PC-3 (cell line): Measurements from ENCODE around the gene LPCAT4. TPM values are rescaled to one million over a fixed set of nuclear protein-coding genes. Genes with fewer than 3 reads are reported as not detected.

Source experiments
- ATAC-seq: fragments of 200-7000 bp; cut with Tn5 transposase; 2 replicates; pipeline ENCODE4 v1.9.1; 2020; ENCODE audit warnings: mild to moderate bottlenecking, moderate library complexity
- BruUV-seq: library from RNA; stranded (reverse); fragments of 400-500 nt; replicated peaks from 2 replicates; lab custom pipeline; 2021; lab: Mats Ljungman, UMichigan
- CTCF ChIA-PET: fragments of 300-600 bp; sonication (Branson Sonifier 250); formaldehyde crosslinking; loops from one replicate; lab custom pipeline; 2022; ENCODE audit warnings: antibody characterized with exemption; lab: Charles Lee
- POLR2A ChIA-PET: fragments of 300-600 bp; sonication (Branson Sonifier 250); formaldehyde crosslinking; loops from one replicate; lab custom pipeline; 2022; ENCODE audit warnings: antibody characterized with exemption; ENCODE audit not compliant: unreplicated experiment; lab: Charles Lee
- DNase-seq: peaks from one replicate; pipeline ENCODE4 v3.0.0-alpha.2; 2015
- H2AFZ ChIP-seq: fragments of 300-600 bp; sonication (generic); 2 replicates; pipeline ENCODE4 v1.6.0; 2016; ENCODE audit warnings: antibody characterized with exemption, low read length
- H3F3A ChIP-seq: fragments of 300-600 bp; sonication (generic); one replicate; pipeline ENCODE4 v1.6.0; 2017; ENCODE audit warnings: antibody characterized with exemption, low read length, control low read depth, mild to moderate bottlenecking; ENCODE audit not compliant: unreplicated experiment
- H3K27ac ChIP-seq: fragments of 300-600 bp; sonication (generic); 2 replicates; pipeline ENCODE4 v1.5.1; 2016; ENCODE audit warnings: mild to moderate bottlenecking, low read length
- H3K27me3 ChIP-seq: fragments of 300-600 bp; sonication (generic); 2 replicates; pipeline ENCODE4 v1.6.1; 2016; ENCODE audit warnings: low read length, mixed read lengths
- H3K36me3 ChIP-seq: fragments of 300-600 bp; sonication (generic); 2 replicates; pipeline ENCODE4 v1.6.1; 2016; ENCODE audit warnings: low read depth, mixed run types, low read length, mixed read lengths
- H3K4me1 ChIP-seq: fragments of 300-600 bp; sonication (generic); 2 replicates; pipeline ENCODE4 v1.5.1; 2016; ENCODE audit warnings: low read length; ENCODE audit not compliant: insufficient read depth
- H3K4me2 ChIP-seq: fragments of 300-600 bp; sonication (generic); 2 replicates; pipeline ENCODE4 v1.6.0; 2016; ENCODE audit warnings: low read length
- H3K4me3 ChIP-seq: fragments of 300-600 bp; sonication (generic); 2 replicates; pipeline ENCODE4 v1.5.1; 2016; ENCODE audit warnings: mild to moderate bottlenecking, low read length, mixed read lengths
- H3K79me2 ChIP-seq: fragments of 300-600 bp; sonication (generic); 2 replicates; pipeline ENCODE4 v1.6.1; 2017; ENCODE audit warnings: low read length, mixed read lengths
- H3K9ac ChIP-seq: fragments of 300-600 bp; sonication (generic); 2 replicates; pipeline ENCODE4 v1.6.0; 2016; ENCODE audit warnings: mild to moderate bottlenecking, low read length
- H3K9me2 ChIP-seq: fragments of 300-600 bp; sonication (generic); replicated peaks from 2 replicates; pipeline ENCODE4 v1.6.1; 2016; ENCODE audit warnings: mixed run types, low read length, mixed read lengths
- H3K9me3 ChIP-seq: fragments of 300-600 bp; sonication (generic); 2 replicates; pipeline ENCODE4 v1.6.1; 2016; ENCODE audit warnings: low read length, mixed read lengths
- H4K20me1 ChIP-seq: fragments of 300-600 bp; sonication (generic); 2 replicates; pipeline ENCODE4 v1.6.1; 2016; ENCODE audit warnings: low read length, mixed read lengths
- EZH2 ChIP-seq: fragments of 300-600 bp; sonication (generic); IDR thresholded peaks from one replicate; pipeline ENCODE4 v1.6.1; 2017; ENCODE audit warnings: antibody characterized with exemption, mild to moderate bottlenecking, low read length; ENCODE audit not compliant: unreplicated experiment
- EZH2phosphoT487 ChIP-seq: fragments of 300-600 bp; sonication (generic); IDR thresholded peaks from 2 replicates; pipeline ENCODE4 v1.6.1; 2018; ENCODE audit warnings: mild to moderate bottlenecking, antibody characterized with exemption, low read length, borderline replicate concordance
- intact Hi-C: fragments of 100-400 bp; cut with micrococcal nuclease; formaldehyde crosslinking; loops from 2 replicates; pipeline ENCODE4 v1.9.0; 2023
- total RNA-seq: library from RNA; depleted of rRNA; stranded (reverse); fragments of >200 nt; gene quantifications from 2 replicates; pipeline ENCODE4 v1.2.3, GENCODE V29; 2014
- TF ChIP-seq, protein P1 (sequence below): fragments of 300-600 bp; sonication (generic); conservative IDR thresholded peaks from 2 replicates; pipeline ENCODE4 v1.5.1; 2017; ENCODE audit warnings: antibody characterized with exemption, low read depth, mild to moderate bottlenecking, low read length

The LPCAT4 gene
- total RNA-seq, 1 experiment from 2014 or later, result 37.0 TPM

DNA sequence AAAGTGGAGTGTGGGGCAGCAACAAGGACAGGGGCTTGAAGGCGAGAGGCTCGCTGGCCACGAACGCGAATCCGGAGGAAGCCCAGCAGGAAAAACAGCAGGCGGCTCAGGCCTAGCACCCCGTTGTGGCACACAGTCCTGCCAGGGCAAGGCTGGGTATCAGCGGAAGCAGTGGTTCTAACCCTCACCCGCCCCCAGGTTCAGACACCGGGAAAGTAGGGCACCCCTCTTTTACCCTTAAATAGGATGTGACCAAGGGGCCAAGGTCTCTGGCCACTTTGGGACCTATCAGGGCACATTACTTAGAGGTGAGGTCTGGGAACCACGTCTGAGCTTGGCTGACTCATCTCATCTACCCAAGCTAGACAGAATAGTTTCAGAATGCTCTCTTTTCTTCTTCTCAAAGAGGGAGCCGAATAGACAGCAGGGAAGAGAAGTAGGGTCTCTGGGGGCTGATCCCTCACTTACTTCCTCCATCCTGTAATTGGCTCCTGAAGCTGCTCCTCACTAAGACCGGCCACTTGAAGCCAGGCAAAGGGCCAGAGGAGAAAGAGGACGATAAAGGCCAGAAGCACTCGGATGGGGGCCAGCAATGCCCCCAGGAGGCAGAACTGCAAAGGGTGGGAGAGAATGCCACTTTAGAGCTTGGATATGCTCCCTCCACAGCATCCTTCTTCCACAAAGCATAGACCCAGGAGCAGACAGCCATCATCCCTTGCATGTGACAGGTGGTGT lies 1.7 kb downstream of the LPCAT4 start:
- H3K4me2 ChIP-seq, result peak overlapping the region; percentile 95
- ATAC-seq (no peak), DNase-seq (no peak)
- H4K20me1 ChIP-seq, result peaks cover 14% of the 10 kb centered on the region; the same call in 1 of the 2 replicates
- H3K9me2 ChIP-seq, result no peaks in the 10 kb centered on the region
- H3K79me2 ChIP-seq, result peaks cover 41% of the 10 kb centered on the region
- peak overlapping the region; percentile 99; the same call in 1 of the 2 replicates for H3K27ac ChIP-seq
- no TSS peak for BruUV-seq
- peak overlapping the region; percentile 100 for H3K4me3 ChIP-seq
- TF ChIP-seq EZH2phosphoT487, result no peak
- no peak for TF ChIP-seq EZH2
- CTCF ChIA-PET, result no interaction called here
- H3K27me3 ChIP-seq, result no peaks in the 10 kb centered on the region
- H3K9me3 ChIP-seq, result no peaks in the 10 kb centered on the region
- H2AFZ ChIP-seq, result no peak overlapping the region
- H3K4me1 ChIP-seq, result peaks cover 56% of the 10 kb centered on the region
- intact Hi-C loops, result no loop called here
- H3K36me3 ChIP-seq, result peaks cover 22% of the 10 kb centered on the region
- no peaks in the 10 kb centered on the region for H3F3A ChIP-seq
- peak overlapping the region; percentile 98; the same call in 1 of the 2 replicates for H3K9ac ChIP-seq
- POLR2A ChIA-PET, result no interaction called here

- Histone ChIP-seq H3K27me3 (no peaks in the 10 kb centered on the region), H3K4me1 (peaks cover 63% of the 10 kb centered on the region), H3K9me3 (no peaks in the 10 kb centered on the region), H3K79me2 (peaks cover 41% of the 10 kb centered on the region), H3K27ac (no peak overlapping the region), H3K36me3 (peaks cover 32% of the 10 kb centered on the region), H3K4me2 (no peak overlapping the region), H2AFZ (no peak overlapping the region), H4K20me1 (peaks cover 23% of the 10 kb centered on the region; the same call in 1 of the 2 replicates), H3K4me3 (no peak overlapping the region), H3K9me2 (no peaks in the 10 kb centered on the region), H3F3A (no peaks in the 10 kb centered on the region), H3K9ac (no peak overlapping the region)
- ChIA-PET CTCF (no interaction called here), POLR2A (no interaction called here)
- ATAC-seq (no peak), DNase-seq (no peak)
- intact Hi-C loops, result no loop called here
- TF ChIP-seq EZH2phosphoT487 (no peak), EZH2 (no peak)
- TF ChIP-seq, protein P1, sequence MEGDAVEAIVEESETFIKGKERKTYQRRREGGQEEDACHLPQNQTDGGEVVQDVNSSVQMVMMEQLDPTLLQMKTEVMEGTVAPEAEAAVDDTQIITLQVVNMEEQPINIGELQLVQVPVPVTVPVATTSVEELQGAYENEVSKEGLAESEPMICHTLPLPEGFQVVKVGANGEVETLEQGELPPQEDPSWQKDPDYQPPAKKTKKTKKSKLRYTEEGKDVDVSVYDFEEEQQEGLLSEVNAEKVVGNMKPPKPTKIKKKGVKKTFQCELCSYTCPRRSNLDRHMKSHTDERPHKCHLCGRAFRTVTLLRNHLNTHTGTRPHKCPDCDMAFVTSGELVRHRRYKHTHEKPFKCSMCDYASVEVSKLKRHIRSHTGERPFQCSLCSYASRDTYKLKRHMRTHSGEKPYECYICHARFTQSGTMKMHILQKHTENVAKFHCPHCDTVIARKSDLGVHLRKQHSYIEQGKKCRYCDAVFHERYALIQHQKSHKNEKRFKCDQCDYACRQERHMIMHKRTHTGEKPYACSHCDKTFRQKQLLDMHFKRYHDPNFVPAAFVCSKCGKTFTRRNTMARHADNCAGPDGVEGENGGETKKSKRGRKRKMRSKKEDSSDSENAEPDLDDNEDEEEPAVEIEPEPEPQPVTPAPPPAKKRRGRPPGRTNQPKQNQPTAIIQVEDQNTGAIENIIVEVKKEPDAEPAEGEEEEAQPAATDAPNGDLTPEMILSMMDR, result no peak
- BruUV-seq, result no TSS peak
These were observed 3.0 kb downstream of the LPCAT4 start for GRCh38 chr15:34364041-34364440.

- Histone ChIP-seq H3F3A (no peaks in the 10 kb centered on the region), H4K20me1 (peaks cover 23% of the 10 kb centered on the region; the same call in 1 of the 2 replicates), H2AFZ (no peak overlapping the region), H3K4me3 (no peak overlapping the region), H3K27ac (peak overlapping the region; percentile 29), H3K36me3 (peaks cover 40% of the 10 kb centered on the region), H3K9me2 (no peaks in the 10 kb centered on the region), H3K4me2 (no peak overlapping the region), H3K9ac (no peak overlapping the region), H3K27me3 (no peaks in the 10 kb centered on the region), H3K4me1 (peaks cover 58% of the 10 kb centered on the region), H3K9me3 (no peaks in the 10 kb centered on the region), H3K79me2 (peaks cover 41% of the 10 kb centered on the region)
- no TSS peak for BruUV-seq
- peak; percentile 38 for DNase-seq
- no peak for ATAC-seq
- POLR2A ChIA-PET, result no interaction called here
- TF ChIP-seq, protein P1, result no peak
- no peak for TF ChIP-seq EZH2
- TF ChIP-seq EZH2phosphoT487, result no peak
- CTCF ChIA-PET, result no interaction called here
- intact Hi-C loops, result no loop called here
These were observed 4.8 kb downstream of the LPCAT4 start for GRCh38 chr15:34362047-34362773.
